SK-N-SH (cell line): Measurements from ENCODE around the gene MIDN. TPM values are rescaled to one million over a fixed set of nuclear protein-coding genes. Genes with fewer than 3 reads are reported as not detected.

Experiments
- CTCF ChIA-PET: fragments of 300-600, 350-600 bp; formaldehyde crosslinking; extraction: SDS; loops from one replicate; lab custom pipeline; 2021; lab: Yijun Ruan, JAX
- POLR2A ChIA-PET: fragments of 350-600 bp; sonication (Branson Sonifier 250); formaldehyde crosslinking; extraction: SDS; loops from one replicate; lab custom pipeline; 2020; ENCODE audit warnings: antibody characterized with exemption, inconsistent platforms; lab: Yijun Ruan, JAX
- DNase-seq: peaks from one replicate; pipeline ENCODE4 v3.0.0; 2012
- H2AFZ ChIP-seq: fragments of 200-600 bp; sonication (generic); 2 replicates; pipeline ENCODE4 v1.8.1; 2016; ENCODE audit warnings: antibody characterized with exemption, mild to moderate bottlenecking, low read depth
- H3F3A ChIP-seq: fragments of 200-600 bp; sonication (generic); replicated peaks from 2 replicates; pipeline ENCODE3; 2016; ENCODE audit warnings: antibody characterized with exemption, mild to moderate bottlenecking; ENCODE audit not compliant: insufficient read depth
- H3K27ac ChIP-seq, 2 experiments: fragments of 200-500 bp in 1 of 2; fragments of 200-600 bp in 1 of 2; sonication (Bioruptor generic) in 1 of 2; sonication (generic), shearing (Covaris generic) in 1 of 2; 2 replicates each; pipeline versions ENCODE4 v1.5.1 to v1.6.1; 2014 to 2016; ENCODE audit warnings: low read depth in 2 of 2, inconsistent platforms in 1 of 2, low read length in 1 of 2, mild to moderate bottlenecking in 1 of 2, mixed read lengths in 1 of 2
- H3K27me3 ChIP-seq: fragments of 200-600 bp; sonication (generic), shearing (Covaris generic); 2 replicates; pipeline ENCODE4 v1.6.1; 2016; ENCODE audit warnings: mixed run types; ENCODE audit not compliant: insufficient read depth
- H3K36me3 ChIP-seq, 2 experiments: fragments of 200-500 bp in 1 of 2; fragments of 200-600 bp in 1 of 2; sonication (Bioruptor generic) in 1 of 2; sonication (generic) in 1 of 2; replicated peaks in 1 of 2; 2 replicates each; pipeline versions ENCODE3 to v1.5.1; 2014 to 2016; ENCODE audit warnings: low read length in 1 of 2, mild to moderate bottlenecking in 1 of 2; ENCODE audit not compliant: insufficient read depth in 2 of 2, control insufficient read depth in 1 of 2
- H3K4me1 ChIP-seq, 2 experiments: fragments of 200-500 bp in 1 of 2; fragments of 200-600 bp in 1 of 2; sonication (Bioruptor generic) in 1 of 2; sonication (generic), shearing (Covaris generic) in 1 of 2; 2 replicates each; pipeline versions ENCODE4 v1.5.1 to v1.6.1; 2014 to 2016; ENCODE audit warnings: low read depth in 1 of 2, low read length in 1 of 2, mixed run types in 1 of 2; ENCODE audit not compliant: insufficient read depth in 2 of 2, control insufficient read depth in 1 of 2
- H3K4me2 ChIP-seq: fragments of 200-600 bp; sonication (generic), shearing (Covaris generic); 2 replicates; pipeline ENCODE4 v1.6.1; 2017; ENCODE audit warnings: mixed run types
- H3K4me3 ChIP-seq, 2 experiments: fragments of 200-500 bp in 1 of 2; fragments of 200-600 bp in 1 of 2; sonication (Bioruptor generic) in 1 of 2; sonication (generic), shearing (Covaris generic) in 1 of 2; 2 replicates each; pipeline versions ENCODE4 v1.5.1 to v1.8.1; 2014 to 2016; ENCODE audit warnings: low read depth in 2 of 2, inconsistent platforms in 1 of 2, low read length in 1 of 2, mild to moderate bottlenecking in 1 of 2, mixed read lengths in 1 of 2, moderate library complexity in 1 of 2
- H3K79me2 ChIP-seq: fragments of 200-600 bp; sonication (generic); 2 replicates; pipeline ENCODE4 v1.8.1; 2017; ENCODE audit warnings: mild to moderate bottlenecking; ENCODE audit not compliant: insufficient read depth
- H3K9ac ChIP-seq: fragments of 200-600 bp; sonication (generic); 2 replicates; pipeline ENCODE4 v1.6.1; 2017; ENCODE audit warnings: mixed run types
- H3K9me2 ChIP-seq: fragments of 200-600 bp; sonication (generic); 2 replicates; pipeline ENCODE4 v1.6.1; 2017; ENCODE audit warnings: mixed run types
- H3K9me3 ChIP-seq: fragments of 200-600 bp; sonication (generic); 2 replicates; pipeline ENCODE4 v1.6.1; 2017; ENCODE audit warnings: mixed run types, mild to moderate bottlenecking, moderate library complexity
- H4K20me1 ChIP-seq: fragments of 200-600 bp; sonication (generic); 2 replicates; pipeline ENCODE4 v1.6.1; 2017; ENCODE audit warnings: mild to moderate bottlenecking, mixed run types; ENCODE audit not compliant: insufficient read depth
- ELF1 ChIP-seq: IDR thresholded peaks from 2 replicates; pipeline ENCODE4 v1.4.0; 2012
- EZH2phosphoT487 ChIP-seq: fragments of 200-600 bp; sonication (generic); IDR thresholded peaks from 2 replicates; pipeline ENCODE4 v1.6.1; 2017; ENCODE audit warnings: low read depth, mixed run types, mild to moderate bottlenecking, antibody characterized with exemption, moderate library complexity, borderline replicate concordance
- FOSL2 ChIP-seq: IDR thresholded peaks from 2 replicates; pipeline ENCODE4 v1.4.0; 2012; ENCODE audit warnings: low read depth, mild to moderate bottlenecking, moderate library complexity, borderline replicate concordance
- GABPA ChIP-seq: IDR thresholded peaks from 2 replicates; pipeline ENCODE4 v1.4.0; 2012; ENCODE audit warnings: low read depth, mild to moderate bottlenecking
- MAX ChIP-seq: IDR thresholded peaks from 2 replicates; pipeline ENCODE4 v1.4.0; 2012; ENCODE audit warnings: low read depth
- MXI1 ChIP-seq: IDR thresholded peaks from 2 replicates; pipeline ENCODE4 v1.6.1; 2012; ENCODE audit warnings: mild to moderate bottlenecking, low read depth, low read length, improper control_type of control experiment
- NRF1 ChIP-seq: IDR thresholded peaks from 2 replicates; pipeline ENCODE4 v1.6.1; 2012; ENCODE audit warnings: low read depth, mild to moderate bottlenecking, low read length
- RCOR1 ChIP-seq: fragments of 150-350 bp; IDR thresholded peaks from 2 replicates; pipeline ENCODE4 v1.6.1; 2017; ENCODE audit warnings: antibody characterized with exemption, low read length
- RXRA ChIP-seq: IDR thresholded peaks from 2 replicates; pipeline ENCODE4 v1.4.0; 2012; ENCODE audit warnings: low read depth, mild to moderate bottlenecking, borderline replicate concordance
- TEAD4 ChIP-seq: IDR thresholded peaks from 2 replicates; pipeline ENCODE4 v1.4.0; 2012; ENCODE audit warnings: mild to moderate bottlenecking, borderline replicate concordance; ENCODE audit not compliant: insufficient read depth
- WGBS: methylation state at CpG from one replicate; pipeline ENCODE4 v1.1.6; 2017; ENCODE audit warnings: low lambda C conversion rate; 5-methylcytosine and 5-hydroxymethylcytosine counted together
- polyA plus RNA-seq, 3 experiments: library from polyadenylated mRNA; depleted of rRNA; stranded (reverse); fragments of >200 nt; gene quantifications; 2 replicates each; pipeline ENCODE4 v1.2.3, GENCODE V29; 2012
- TF ChIP-seq, protein P1 (sequence below): fragments of 150-350 bp; IDR thresholded peaks from 2 replicates; pipeline ENCODE4 v1.6.1; 2017; ENCODE audit warnings: antibody characterized with exemption, low read length, low read depth, borderline replicate concordance
- TF ChIP-seq, protein P2 (sequence below): fragments of 150-350 bp; IDR thresholded peaks from 2 replicates; pipeline ENCODE4 v1.6.1; 2016; ENCODE audit warnings: mild to moderate bottlenecking, low read depth, low read length
- TF ChIP-seq, protein P3 (sequence below): IDR thresholded peaks from 2 replicates; pipeline ENCODE4 v1.6.1; 2012; ENCODE audit warnings: mild to moderate bottlenecking, low read depth, low read length, moderate library complexity

MIDN gene
- polyA plus RNA-seq, 1 of the 3 experiments (the other 2 are of a cell fraction) = 13.9 TPM

DNA sequence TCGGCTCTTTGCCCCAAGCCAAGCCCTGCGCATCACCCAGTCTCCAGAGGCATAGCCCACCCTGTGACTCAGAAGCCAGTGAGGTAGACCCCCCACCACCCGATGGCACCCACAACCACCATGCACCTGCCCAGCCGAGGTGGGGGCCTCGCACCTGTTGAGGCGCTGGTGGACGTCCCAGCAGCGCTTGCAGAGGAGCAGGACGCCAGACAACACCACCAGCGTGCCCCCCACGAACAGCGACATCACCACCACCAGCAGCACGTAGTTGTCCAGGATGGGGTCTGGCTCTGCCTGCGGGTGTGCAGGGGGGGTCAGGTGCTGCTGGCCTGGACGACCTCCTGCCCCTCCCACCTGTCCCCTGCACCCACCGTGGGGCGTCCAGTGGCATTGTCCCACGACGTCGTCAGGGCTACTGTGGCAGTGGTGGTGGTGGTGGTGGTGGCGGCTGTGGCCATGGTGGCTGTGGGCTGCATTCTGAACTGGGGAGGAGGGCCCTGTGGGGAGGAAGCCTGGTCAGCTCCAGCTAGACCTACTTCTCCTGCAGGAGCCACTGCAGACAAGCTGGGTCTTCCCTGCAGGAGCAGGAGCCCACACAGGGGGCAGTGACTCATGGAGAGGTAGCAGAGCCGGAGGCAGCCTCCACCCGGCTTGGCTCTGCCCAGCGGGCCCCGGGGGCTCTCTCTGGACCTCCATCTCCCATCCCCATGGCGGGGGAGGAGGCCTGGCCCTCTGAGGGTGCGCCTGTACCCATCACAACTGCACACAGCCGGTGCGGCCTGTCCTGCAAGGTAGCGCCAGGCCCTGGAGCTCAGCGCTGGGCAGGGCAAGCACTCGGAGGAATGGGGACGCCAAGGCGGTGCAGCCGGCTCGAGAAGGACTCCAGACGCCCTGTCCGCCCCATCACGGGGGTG, 12.5 kb upstream of the MIDN start:
- H3K9ac ChIP-seq = 0 out of 2 replicates have a peak overlapping the region, but pooled peaks have one; percentile 25

GRCh38 chr19:1236576-1236975, 11.8 kb upstream of the MIDN start:
- Histone ChIP-seq H3K4me3 (peak overlapping the region; percentile 74 to 87), H3K27ac (peak overlapping the region; percentile 36 to 88; a peak in 3 of 4 replicates), H3K9ac (peak overlapping the region; percentile 66), H3K9me3 (no peaks in the 10 kb centered on the region), H2AFZ (no peak overlapping the region), H3K4me2 (peak overlapping the region; percentile 97), H3K4me1 (peaks cover 5 to 26% of the 10 kb centered on the region in 2 experiments; a peak in 2 of 4 replicates), H3K9me2 (no peaks in the 10 kb centered on the region), H3K36me3 (peaks cover 0 to 33% of the 10 kb centered on the region in 2 experiments), H3K27me3 (no peaks in the 10 kb centered on the region), H3K79me2 (peaks cover 19% of the 10 kb centered on the region; the same call in 1 of the 2 replicates), H3F3A (peaks cover 34% of the 10 kb centered on the region), H4K20me1 (peaks cover 24% of the 10 kb centered on the region)
- 5% methylated on average over 8 of the region's 42 CpGs for WGBS
- TF ChIP-seq MAX (no peak), MXI1 (no peak), RCOR1 (no peak), ELF1 (no peak), EZH2phosphoT487 (no peak)
- TF ChIP-seq, protein P1, sequence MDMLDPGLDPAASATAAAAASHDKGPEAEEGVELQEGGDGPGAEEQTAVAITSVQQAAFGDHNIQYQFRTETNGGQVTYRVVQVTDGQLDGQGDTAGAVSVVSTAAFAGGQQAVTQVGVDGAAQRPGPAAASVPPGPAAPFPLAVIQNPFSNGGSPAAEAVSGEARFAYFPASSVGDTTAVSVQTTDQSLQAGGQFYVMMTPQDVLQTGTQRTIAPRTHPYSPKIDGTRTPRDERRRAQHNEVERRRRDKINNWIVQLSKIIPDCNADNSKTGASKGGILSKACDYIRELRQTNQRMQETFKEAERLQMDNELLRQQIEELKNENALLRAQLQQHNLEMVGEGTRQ = no peak
- TF ChIP-seq, protein P2, sequence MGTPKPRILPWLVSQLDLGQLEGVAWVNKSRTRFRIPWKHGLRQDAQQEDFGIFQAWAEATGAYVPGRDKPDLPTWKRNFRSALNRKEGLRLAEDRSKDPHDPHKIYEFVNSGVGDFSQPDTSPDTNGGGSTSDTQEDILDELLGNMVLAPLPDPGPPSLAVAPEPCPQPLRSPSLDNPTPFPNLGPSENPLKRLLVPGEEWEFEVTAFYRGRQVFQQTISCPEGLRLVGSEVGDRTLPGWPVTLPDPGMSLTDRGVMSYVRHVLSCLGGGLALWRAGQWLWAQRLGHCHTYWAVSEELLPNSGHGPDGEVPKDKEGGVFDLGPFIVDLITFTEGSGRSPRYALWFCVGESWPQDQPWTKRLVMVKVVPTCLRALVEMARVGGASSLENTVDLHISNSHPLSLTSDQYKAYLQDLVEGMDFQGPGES = no peak
- DNase-seq = peak; percentile 88
- ChIA-PET POLR2A (interaction anchor here (0.8 to 1.6 kb wide), 3 partner anchors 11 to 105 kb away, joined by 3 to 11 read pairs (median 6); partner anchors contain the start of gene CIRBP), CTCF (interaction anchor here (0.7 to 5.7 kb wide), 6 partner anchors 8 to 1746 kb away, joined by 3 to 82 read pairs (median 4); no protein-coding TSS in a partner anchor)

More for the DNA sequence above, 12.5 kb upstream of the MIDN start:
- WGBS = 88% methylated on average over 5 of the region's 39 CpGs
- H3K9me2 ChIP-seq = no peaks in the 10 kb centered on the region
- CTCF ChIA-PET = interaction anchor here (0.7 to 5.7 kb wide), 6 partner anchors 9 to 1747 kb away, joined by 3 to 82 read pairs (median 4); no protein-coding TSS in a partner anchor
- peaks cover 24% of the 10 kb centered on the region for H4K20me1 ChIP-seq
- H2AFZ ChIP-seq = no peak overlapping the region
- H3F3A ChIP-seq = peaks cover 34% of the 10 kb centered on the region
- peak overlapping the region; percentile 83 for H3K4me2 ChIP-seq
- H3K9me3 ChIP-seq = no peaks in the 10 kb centered on the region
- peaks cover 12% of the 10 kb centered on the region; the same call in 1 of the 2 replicates for H3K79me2 ChIP-seq
- H3K4me3 ChIP-seq = peak overlapping the region; percentile 59 to 87
- DNase-seq = peak; percentile 66
- H3K27ac ChIP-seq = peak overlapping the region; percentile 36 to 77; a peak in 3 of 4 replicates
- TF ChIP-seq, protein P3, sequence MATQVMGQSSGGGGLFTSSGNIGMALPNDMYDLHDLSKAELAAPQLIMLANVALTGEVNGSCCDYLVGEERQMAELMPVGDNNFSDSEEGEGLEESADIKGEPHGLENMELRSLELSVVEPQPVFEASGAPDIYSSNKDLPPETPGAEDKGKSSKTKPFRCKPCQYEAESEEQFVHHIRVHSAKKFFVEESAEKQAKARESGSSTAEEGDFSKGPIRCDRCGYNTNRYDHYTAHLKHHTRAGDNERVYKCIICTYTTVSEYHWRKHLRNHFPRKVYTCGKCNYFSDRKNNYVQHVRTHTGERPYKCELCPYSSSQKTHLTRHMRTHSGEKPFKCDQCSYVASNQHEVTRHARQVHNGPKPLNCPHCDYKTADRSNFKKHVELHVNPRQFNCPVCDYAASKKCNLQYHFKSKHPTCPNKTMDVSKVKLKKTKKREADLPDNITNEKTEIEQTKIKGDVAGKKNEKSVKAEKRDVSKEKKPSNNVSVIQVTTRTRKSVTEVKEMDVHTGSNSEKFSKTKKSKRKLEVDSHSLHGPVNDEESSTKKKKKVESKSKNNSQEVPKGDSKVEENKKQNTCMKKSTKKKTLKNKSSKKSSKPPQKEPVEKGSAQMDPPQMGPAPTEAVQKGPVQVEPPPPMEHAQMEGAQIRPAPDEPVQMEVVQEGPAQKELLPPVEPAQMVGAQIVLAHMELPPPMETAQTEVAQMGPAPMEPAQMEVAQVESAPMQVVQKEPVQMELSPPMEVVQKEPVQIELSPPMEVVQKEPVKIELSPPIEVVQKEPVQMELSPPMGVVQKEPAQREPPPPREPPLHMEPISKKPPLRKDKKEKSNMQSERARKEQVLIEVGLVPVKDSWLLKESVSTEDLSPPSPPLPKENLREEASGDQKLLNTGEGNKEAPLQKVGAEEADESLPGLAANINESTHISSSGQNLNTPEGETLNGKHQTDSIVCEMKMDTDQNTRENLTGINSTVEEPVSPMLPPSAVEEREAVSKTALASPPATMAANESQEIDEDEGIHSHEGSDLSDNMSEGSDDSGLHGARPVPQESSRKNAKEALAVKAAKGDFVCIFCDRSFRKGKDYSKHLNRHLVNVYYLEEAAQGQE = no peak
- TF ChIP-seq FOSL2 = peak; percentile 38; the same call in 1 of the 2 replicates
- TF ChIP-seq TEAD4 = no peak
- TF ChIP-seq MXI1 = no peak
- TF ChIP-seq GABPA = no peak
- no peak for TF ChIP-seq NRF1
- no peak for TF ChIP-seq RXRA
- POLR2A ChIA-PET = interaction anchor here (0.8 to 1.6 kb wide), 3 partner anchors 10 to 105 kb away, joined by 3 to 11 read pairs (median 6); partner anchors contain the start of gene CIRBP
- peaks cover 0 to 35% of the 10 kb centered on the region in 2 experiments for H3K36me3 ChIP-seq
- no peaks in the 10 kb centered on the region for H3K27me3 ChIP-seq
- H3K4me1 ChIP-seq = peaks cover 5 to 25% of the 10 kb centered on the region in 2 experiments; a peak in 2 of 4 replicates
